Measurements from ENCODE around the gene APOL2. TPM values are rescaled to one million over a fixed set of nuclear protein-coding genes. Genes with fewer than 3 reads are reported as not detected.

APOL2 gene
- total RNA-seq, 1 donor = 26.7 TPM

- no peaks in the 10 kb centered on the region for H3K27me3 ChIP-seq (ENCODE audit: insufficient read depth, low read length)
- no peak overlapping the region for H3K4me3 ChIP-seq (ENCODE audit: low read length)
- peaks cover 4% of the 10 kb centered on the region for H3K4me1 ChIP-seq (ENCODE audit: insufficient read depth, low read length)
- no peaks in the 10 kb centered on the region for H3K9me3 ChIP-seq (ENCODE audit: low read depth, low read length)
These were observed 62.2 kb downstream of the APOL2 start for GRCh38 chr22:36177160-36177559.

Other genes with a start within 250 kb of the APOL2 start
- gene RBFOX2, start 210.7 kb downstream of the APOL2 start, total RNA-seq = 0.42 TPM
- gene APOL3, start 78.8 kb downstream of the APOL2 start, total RNA-seq = 84.2 TPM
- gene APOL4, start 37.7 kb downstream of the APOL2 start, total RNA-seq = not detected
- gene APOL1, start 13.6 kb upstream of the APOL2 start, total RNA-seq = 2.7 TPM
- 340 TPM for gene MYH9, start 148.4 kb upstream of the APOL2 start, total RNA-seq
- 10.9 TPM for gene TXN2, start 242.1 kb upstream of the APOL2 start, total RNA-seq